T-helper 2 cell treated with Interferon-gamma antibody and Interleukin-4, amounts not matched to agents 100 ng/mL and 5 ng/mL, for 36 hours (primary cell): ENCODE measurements around the gene ANKRD66. TPM values are rescaled to one million over a fixed set of nuclear protein-coding genes. Genes with fewer than 3 reads are reported as not detected.
"Not testable (repeated sequence)": the region's sequence is repeated elsewhere in the genome, so short reads cannot be mapped to it uniquely, and the experiment has no call there.

Experiments
- intact Hi-C: fragments of 100-400 bp; cut with micrococcal nuclease; formaldehyde crosslinking; loops from one replicate; pipeline ENCODE4 v1.15.1; 2023
- total RNA-seq: library from RNA; stranded (reverse); gene quantifications from 2 replicates; pipeline ENCODE4 v1.2.3, GENCODE V29; 2022

ANKRD66 gene
- not detected in 2 replicates for total RNA-seq

DNA sequence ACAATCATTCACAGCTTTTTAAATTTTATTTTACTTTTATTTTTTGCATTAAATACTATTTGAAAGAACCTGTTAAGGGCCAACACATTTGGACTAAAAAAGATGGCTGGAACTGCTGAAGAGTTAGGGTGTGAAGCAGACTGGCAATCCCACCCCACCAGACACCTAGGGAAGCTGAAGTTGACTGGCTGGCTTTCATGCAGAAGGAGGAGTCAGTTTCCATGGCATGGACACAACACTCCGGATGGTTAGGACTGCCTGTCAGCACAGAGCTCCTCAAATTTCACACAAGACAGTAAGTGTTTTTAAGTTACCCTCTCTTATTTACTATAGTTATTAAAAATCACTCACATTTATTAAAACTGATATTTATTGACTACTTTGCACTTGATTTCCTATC lies at the start of gene ANKRD66:
Gene ANKRD66, plus strand, starts transcription at position 238 of the 400 bp plus-strand sequence. CDS start 5,016 bp downstream, outside the sequence.
- intact Hi-C loops, result no loop called here

- intact Hi-C loops, result no loop called here
Observed at GRCh38 chr6:46699970-46700369, 46.8 kb upstream of the ANKRD66 start.

DNA sequence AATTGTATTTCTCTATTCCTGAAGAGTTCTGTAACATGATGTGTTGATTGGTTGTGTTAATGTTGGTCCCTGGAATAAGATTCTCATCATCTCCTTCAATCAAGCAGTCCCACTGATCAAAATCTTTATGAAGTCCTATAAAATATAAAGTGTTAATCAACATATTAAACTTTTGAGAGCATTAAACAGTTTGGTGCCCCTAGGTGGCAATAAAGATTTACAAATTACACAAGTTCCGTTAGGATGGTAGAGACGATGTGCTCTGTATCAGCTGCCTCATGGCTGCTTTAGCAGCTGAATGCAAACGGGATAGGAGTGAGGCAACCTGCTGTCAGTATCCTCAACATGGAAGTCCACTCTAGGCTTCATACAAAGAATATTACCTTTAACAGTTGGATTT lies 42.2 kb upstream of the ANKRD66 start:
- intact Hi-C loops, result no loop called here

- intact Hi-C loops, result no loop called here
Observed at GRCh38 chr6:46706464-46706863, 40.3 kb upstream of the ANKRD66 start.

DNA sequence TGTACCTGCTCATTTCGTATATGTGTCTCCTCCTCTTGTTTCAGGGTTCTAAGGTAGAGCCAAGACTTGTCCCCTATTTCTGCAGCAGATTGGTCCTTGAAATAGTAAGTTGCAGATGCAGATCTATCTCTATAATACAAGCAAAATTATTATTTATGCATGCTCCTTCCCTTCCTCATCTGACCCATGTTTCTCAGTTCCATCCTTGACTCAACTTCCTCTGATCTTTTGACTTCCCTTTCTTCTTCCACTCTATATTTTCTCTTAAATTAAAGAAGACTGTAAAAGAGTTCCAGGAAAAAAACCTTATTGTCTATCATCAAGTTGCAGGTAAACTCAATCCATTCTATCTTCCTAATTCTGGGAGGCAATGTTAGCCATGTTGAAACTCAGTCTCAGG lies 35.2 kb upstream of the ANKRD66 start:
- intact Hi-C loops, result no loop called here

DNA sequence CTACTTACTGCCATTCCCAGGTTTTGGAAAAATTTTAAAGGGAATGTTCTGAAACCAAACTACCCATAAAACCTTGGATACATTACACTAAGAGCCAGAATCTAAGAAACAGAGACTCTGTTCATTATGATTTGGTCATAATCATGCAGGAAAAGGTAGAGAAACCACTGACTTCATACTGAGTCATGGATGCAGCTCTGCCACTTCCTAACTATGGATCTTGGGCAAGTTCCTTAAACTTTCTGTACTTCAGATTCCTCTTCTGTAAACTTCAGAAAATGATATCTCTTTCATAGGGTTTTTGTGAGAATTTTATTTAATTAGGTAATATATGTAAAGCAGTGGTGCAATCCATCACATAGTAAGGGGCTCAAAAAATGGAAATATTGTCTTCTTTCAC lies 31.6 kb upstream of the ANKRD66 start:
- intact Hi-C loops, result no loop called here

- intact Hi-C loops, result no loop called here
Observed at GRCh38 chr6:46719099-46719498, 27.6 kb upstream of the ANKRD66 start.

DNA sequence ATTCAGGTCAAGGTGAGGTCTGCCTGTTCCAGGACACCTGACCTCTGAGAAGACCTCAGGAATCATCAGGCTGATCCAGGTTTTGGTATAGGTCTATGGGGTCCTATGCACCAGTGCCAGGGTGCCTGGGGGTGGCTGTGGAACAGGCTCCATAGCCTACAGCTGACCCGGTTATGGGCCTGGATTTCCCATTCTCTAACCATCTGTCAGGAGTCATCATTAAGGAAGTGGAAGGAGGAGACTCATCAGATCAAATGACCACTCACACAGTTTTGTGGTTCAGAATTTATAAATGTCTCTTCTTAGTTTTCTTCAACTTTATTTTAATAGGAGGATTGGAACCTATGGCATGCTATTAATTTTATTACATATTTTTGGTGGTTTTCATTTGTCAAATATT lies 26.3 kb upstream of the ANKRD66 start:
- intact Hi-C loops, result no loop called here

DNA sequence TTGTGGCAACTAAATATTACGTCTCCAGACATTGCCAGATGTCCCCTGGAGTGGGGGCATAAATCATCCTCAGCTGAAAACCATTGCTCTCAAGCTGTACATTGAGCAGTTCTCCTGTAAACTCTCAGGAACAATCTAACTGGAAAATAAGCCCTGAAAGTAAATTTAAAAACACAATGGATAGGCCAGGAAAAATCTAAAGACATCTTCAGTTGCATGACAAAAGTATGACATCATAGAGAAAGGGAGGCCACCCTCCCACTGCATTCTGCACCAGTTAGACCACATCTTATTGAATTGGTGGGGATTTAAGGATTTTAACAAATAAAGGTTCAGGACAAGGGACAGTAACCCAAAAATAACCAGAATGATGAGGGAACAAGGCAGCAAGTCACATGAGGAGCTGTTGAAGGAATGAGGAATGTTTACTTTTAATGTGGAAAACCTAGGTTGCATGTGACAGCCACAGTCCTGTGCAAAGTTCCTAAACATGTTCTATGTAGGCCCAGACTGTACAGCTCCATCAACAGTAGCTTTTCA lies 16.9 kb upstream of the ANKRD66 start:
- intact Hi-C loops, result no loop called here

GRCh38 chr6:46730921-46731461 lies 15.7 kb upstream of the ANKRD66 start:
- intact Hi-C loops, result no loop called here

- intact Hi-C loops, result no loop called here
Observed at GRCh38 chr6:46733341-46733801, 13.4 kb upstream of the ANKRD66 start.

- intact Hi-C loops, result no loop called here
Observed at GRCh38 chr6:46734867-46735719, 11.6 kb upstream of the ANKRD66 start, which contains the start of gene PLA2G7. Gene PLA2G7, minus strand, starts transcription at chr6:46735375. Its CDS starts 12,484 bp downstream, at chr6:46722891.

DNA sequence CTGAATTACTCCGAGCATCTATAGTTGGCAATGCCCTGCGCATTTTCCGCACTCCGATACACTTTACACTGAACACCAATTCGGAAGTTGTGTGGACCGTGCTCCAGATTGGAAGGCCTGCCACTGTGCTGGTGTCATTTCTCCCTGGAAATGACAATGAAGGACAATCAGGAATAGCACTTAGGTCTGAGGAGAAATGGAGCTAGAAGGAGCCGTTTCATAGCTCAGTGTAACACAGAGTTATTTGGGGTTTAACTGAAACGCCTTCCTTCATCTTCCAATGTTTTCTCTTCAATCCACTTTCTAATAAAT lies 11.1 kb upstream of the ANKRD66 start:
- intact Hi-C loops, result no loop called here

DNA sequence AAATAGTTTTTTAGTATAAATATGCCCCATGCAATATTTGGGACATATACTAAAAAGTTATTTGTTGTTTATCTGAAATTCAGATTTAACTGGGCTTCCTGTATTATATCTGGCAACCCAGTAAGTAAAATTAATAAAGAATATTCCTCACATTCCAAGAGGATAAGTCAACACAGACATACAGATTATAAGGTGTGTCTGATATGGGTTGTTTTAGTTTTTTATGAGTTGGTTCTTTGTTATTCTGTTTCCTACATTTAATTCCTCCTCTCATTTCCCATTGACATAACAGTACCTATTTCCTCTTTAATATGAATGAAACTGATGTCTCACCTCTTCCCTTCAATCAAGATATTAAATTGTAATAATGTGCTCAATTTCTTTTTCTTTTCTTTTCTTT lies 9.8 kb upstream of the ANKRD66 start:
- intact Hi-C loops, result no loop called here

DNA sequence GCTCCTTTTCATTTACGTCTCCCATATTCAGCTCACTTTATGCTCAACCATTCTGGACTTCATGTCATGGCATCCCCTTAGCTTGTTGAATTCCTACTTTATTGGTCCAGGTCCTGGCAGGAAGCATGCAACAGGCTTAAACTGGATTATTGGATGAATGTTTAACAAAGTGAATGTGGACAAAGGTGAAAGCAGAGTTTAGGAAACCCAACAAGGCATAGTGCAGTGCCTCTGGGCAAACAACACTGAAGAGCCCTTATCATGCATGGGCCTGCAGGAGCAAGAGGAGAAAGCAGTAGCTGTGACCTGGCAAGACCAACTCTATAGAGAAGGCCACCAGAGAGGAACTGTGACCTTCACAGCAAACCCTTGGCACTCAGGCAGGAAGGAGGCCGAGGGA lies 5.3 kb upstream of the ANKRD66 start:
- intact Hi-C loops, result no loop called here

GRCh38 chr6:46741910-46742309 lies 4.8 kb upstream of the ANKRD66 start:
- intact Hi-C loops, result no loop called here

DNA sequence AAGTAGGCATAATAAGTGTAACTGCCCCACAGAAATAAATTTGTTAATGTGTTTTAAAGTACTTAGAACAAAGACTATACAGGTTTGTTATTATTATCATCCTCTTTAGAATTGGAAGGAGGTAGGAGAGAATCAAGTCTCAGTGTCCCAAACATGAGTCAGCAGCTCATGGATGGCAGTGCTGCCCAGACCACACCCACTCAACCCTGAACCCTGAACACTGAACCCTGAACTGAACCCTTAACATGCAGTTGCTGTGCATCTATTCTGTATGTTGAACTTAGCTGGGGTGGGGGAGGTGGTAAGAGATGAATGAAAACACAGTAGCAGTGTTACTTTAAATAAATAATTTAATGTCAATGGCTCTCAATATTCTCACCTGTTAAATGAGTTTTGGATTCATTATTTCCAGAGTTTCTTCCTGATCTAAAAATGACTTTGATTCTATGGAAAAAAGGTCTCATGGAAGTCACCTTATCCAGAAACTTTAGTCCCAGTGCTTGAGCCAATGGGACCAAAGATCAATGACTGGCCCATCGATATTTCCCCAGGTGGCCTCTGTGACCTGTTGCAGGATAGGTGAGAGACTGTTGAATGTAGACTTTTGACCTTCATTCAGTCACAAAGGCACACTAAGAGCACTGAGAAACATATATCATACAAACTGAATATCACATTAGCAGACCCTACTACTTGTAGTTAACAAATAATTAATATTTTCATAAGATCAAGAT lies 3.1 kb upstream of the ANKRD66 start:
- intact Hi-C loops, result no loop called here

GRCh38 chr6:46744159-46744725 lies 2.5 kb upstream of the ANKRD66 start:
- intact Hi-C loops, result not testable (repeated sequence)

DNA sequence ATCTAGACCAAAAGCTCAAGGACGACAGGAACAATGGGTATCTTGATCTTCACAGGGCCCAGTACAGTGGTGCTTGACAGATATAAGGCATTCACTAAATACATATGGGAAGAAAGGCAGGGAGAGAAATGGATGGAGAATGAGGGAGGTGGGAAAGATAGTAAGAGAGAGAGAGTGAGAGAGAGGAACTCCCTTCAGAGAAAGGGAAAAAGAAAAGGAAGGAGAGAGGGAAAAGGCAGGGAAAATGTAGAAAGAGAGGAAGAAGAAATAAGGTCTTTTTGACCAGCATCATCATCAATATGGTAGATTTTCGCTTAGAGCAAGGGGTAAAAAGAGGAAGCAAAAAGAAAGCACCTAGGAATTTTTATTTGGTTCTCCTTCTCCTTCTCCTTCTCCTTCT lies 760 bp upstream of the ANKRD66 start:
- intact Hi-C loops, result no loop called here

DNA sequence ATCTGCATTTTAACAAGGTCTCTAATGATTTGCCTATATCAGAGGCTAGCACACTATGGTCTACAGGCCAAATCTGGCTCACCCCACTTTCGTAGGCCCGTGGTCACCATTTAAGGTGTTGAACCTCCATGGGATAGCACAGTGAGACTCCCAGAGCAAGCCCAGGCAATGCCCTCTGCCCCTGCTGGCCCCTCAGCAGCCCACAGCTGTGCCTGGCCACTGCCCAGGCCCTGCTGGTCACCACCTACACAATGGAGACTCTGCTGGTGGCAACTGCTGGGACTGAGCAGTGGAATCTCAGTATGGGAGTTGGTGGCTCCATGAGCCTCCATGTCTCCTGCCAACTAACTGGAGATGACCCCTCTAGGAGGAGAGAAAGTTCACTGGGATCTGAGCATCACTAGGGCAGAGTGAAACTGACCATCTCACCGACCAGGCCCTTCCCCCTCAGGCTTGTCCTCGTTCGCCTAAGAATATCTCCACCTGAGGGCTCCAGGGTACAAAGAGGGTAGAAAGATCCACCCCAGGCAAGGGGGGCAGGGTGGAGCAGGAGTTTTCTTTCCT lies 2.3 kb downstream of the ANKRD66 start:
- intact Hi-C loops, result no loop called here

DNA sequence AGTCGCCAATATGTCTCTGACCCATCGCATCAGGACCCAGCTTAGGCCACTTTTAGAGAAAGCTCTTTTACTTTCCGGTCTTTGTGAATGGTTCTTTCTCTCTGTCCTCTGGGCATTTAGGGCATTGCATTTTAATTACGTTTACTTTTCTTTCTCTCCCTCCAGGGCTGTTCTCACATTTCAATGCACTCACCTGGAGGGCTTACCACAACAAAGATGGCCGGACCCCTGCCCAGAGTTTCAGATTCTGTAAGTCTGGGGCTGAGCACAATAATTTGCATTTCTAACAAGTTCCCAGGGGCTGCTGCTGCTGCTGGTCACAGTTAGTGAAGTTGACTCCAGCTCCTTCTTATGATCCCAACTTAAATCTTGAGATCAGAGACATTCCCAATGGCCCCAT lies 3.0 kb downstream of the ANKRD66 start:
- intact Hi-C loops, result no loop called here
